AG09309 (cell line): ENCODE data around the gene ADGRD1.
"Not testable (repeated sequence)": the region's sequence is repeated elsewhere in the genome, so short reads cannot be mapped to it uniquely, and the experiment has no call there.

Experiments used
- DNase-seq: peaks from one replicate; pipeline ENCODE4 v3.0.0-alpha.2; 2010; ENCODE audit warnings: low read depth
- H3K4me3 ChIP-seq: 2 replicates; pipeline ENCODE4 v1.5.1; 2011; ENCODE audit warnings: mild to moderate bottlenecking, low read depth, low read length, moderate library complexity; ENCODE audit not compliant: control insufficient read depth
- TF ChIP-seq, protein P1 (sequence below): IDR thresholded peaks from 2 replicates; pipeline ENCODE4 v1.5.1; 2011; ENCODE audit warnings: mild to moderate bottlenecking, low read depth, low read length, inconsistent platforms; ENCODE audit not compliant: insufficient read depth, control insufficient read depth; ENCODE audit errors: missing control alignments

Gene ADGRD1

DNA sequence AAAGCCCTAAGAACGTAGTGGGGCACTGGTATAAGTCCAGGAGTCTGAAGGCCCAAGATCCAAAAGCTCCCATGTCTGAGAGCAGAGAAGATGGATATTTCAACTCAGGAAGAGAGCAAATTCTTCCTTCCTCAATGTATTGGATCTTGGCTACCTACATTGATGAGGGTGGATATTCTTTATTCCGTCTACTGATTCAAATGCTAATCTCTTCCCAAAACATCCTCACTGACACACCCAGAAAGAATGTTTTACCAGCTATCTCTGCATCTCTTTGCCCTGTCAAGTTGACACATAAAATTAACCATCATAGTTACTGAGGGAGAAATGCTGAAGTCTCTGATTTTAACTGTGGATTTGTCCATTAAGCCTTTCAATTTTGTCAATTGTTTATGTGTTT, 16.6 kb upstream of the ADGRD1 start:
- H3K4me3 ChIP-seq, result no peak overlapping the region
- DNase-seq, result no peak
- TF ChIP-seq, protein P1, sequence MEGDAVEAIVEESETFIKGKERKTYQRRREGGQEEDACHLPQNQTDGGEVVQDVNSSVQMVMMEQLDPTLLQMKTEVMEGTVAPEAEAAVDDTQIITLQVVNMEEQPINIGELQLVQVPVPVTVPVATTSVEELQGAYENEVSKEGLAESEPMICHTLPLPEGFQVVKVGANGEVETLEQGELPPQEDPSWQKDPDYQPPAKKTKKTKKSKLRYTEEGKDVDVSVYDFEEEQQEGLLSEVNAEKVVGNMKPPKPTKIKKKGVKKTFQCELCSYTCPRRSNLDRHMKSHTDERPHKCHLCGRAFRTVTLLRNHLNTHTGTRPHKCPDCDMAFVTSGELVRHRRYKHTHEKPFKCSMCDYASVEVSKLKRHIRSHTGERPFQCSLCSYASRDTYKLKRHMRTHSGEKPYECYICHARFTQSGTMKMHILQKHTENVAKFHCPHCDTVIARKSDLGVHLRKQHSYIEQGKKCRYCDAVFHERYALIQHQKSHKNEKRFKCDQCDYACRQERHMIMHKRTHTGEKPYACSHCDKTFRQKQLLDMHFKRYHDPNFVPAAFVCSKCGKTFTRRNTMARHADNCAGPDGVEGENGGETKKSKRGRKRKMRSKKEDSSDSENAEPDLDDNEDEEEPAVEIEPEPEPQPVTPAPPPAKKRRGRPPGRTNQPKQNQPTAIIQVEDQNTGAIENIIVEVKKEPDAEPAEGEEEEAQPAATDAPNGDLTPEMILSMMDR, result no peak

DNA sequence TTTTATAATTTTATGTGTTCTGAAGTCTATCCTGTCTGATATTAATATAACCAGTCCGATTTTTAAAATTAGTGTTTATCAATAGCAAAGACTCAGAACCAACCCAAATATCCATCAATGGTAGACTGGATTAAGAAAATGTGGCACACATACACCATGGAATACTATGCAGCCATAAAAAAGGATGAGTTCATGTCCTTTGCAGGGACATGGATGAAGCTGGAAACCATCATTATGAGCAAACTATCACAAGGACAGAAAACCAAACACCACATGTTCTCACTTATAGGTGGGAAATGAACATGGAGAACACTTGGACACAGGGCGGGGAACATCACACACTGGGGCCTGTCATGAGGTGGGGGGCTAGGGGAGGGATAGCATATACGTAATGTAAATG, 16.2 kb upstream of the ADGRD1 start:
- not testable (repeated sequence) for H3K4me3 ChIP-seq, DNase-seq

GRCh38 chr12:130938186-130938585, 15.5 kb upstream of the ADGRD1 start:
- no peak for DNase-seq
- no peak overlapping the region for H3K4me3 ChIP-seq
- TF ChIP-seq, protein P1, result no peak

DNA sequence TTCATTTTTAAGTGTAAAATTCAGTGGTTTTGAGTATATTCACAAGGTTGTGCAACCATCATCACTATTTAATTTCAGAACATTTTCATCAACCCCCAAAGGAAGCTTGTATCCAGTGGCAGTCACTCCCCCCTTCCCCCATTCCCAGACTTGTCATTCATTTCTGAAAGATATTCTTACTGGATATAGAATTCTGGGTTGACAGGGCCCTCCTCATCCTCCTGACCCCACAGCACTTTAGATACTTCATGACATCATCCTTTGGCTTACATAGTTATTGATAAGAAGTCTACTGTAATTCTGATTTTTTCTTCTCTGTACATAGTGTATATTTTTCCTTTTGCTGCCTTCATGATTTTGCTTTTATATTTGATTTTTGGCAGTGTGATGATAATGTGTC, 8.8 kb upstream of the ADGRD1 start:
- TF ChIP-seq, protein P1, result no peak
- no peak overlapping the region for H3K4me3 ChIP-seq
- no peak for DNase-seq

DNA sequence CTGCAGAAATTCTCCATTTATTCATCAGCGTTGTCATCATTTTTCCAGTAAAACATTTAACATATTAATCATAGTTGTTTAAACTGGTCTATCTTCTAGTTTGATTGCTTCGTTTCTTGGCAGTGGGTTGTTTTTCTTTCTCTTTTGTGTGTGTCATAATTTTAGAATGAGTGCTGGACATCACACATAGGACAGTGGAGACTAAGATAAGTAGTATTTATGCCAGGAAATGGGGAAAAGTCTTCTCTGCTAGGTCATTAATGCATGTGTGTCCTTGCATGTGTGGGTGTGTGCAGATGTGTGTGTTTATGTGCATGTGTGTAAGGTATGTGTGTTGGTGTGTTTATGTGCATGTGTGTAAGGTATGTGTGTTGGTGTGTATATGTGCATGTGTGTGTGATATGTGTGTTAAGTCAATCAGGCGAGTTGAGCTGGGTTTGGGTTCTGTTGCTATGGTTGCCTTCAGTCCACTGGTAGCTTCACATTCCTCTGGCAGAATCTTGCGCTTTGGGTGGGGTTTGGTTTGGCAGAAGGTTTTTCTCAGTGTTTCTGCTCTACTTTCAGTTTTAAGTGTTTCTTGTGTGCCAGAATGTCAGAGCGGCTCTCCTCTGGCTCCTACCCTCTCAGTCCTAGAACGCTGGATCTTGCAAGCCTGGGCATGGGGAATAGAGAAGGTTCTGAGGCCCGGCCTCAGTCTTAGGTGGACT, 7.8 kb upstream of the ADGRD1 start:
- TF ChIP-seq, protein P1, result no peak
- H3K4me3 ChIP-seq, result no peak overlapping the region
- no peak for DNase-seq

GRCh38 chr12:130947028-130947613, 6.6 kb upstream of the ADGRD1 start:
- TF ChIP-seq, protein P1, result no peak
- no peak for DNase-seq
- H3K4me3 ChIP-seq, result no peak overlapping the region

GRCh38 chr12:130948136-130948535, 5.6 kb upstream of the ADGRD1 start:
- no peak for DNase-seq
- no peak overlapping the region for H3K4me3 ChIP-seq
- TF ChIP-seq, protein P1, result no peak
